SK-N-SH treated with all-trans-retinoic acid at 6 μM for 48 hours (cell line): ENCODE data around the gene PTPN13.

ENCODE experiments used
- ATAC-seq: fragments of 200-7000 bp; cut with Tn5 transposase; 3 replicates; pipeline ENCODE4 v1.9.1; 2020; ENCODE audit warnings: mild to moderate bottlenecking, moderate library complexity
- ARNTL ChIP-seq: fragments of 450-650 bp; formaldehyde crosslinking; IDR thresholded peaks from 2 replicates; pipeline ENCODE4 v1.5.0; 2020; ENCODE audit warnings: low read depth, mild to moderate bottlenecking, moderate library complexity, borderline replicate concordance
- BACH2 ChIP-seq: fragments of 250-450 bp; sonication (Bioruptor Pico); IDR thresholded peaks from 2 replicates; pipeline ENCODE4 v1.9.0; 2021; ENCODE audit warnings: mild to moderate bottlenecking, borderline replicate concordance
- CSDC2 ChIP-seq: fragments of 250-450 bp; sonication (Bioruptor Pico); IDR thresholded peaks from 2 replicates; pipeline ENCODE4 v1.5.0; 2020; ENCODE audit warnings: mild to moderate bottlenecking, moderate library complexity
- ESRRG ChIP-seq: fragments of 250-450 bp; sonication (Bioruptor Pico); IDR thresholded peaks from 2 replicates; pipeline ENCODE4 v1.6.1; 2021; ENCODE audit warnings: mild to moderate bottlenecking
- GLIS3 ChIP-seq: fragments of 250-450 bp; sonication (Bioruptor Pico); IDR thresholded peaks from 2 replicates; pipeline ENCODE4 v1.5.0; 2020; ENCODE audit warnings: mild to moderate bottlenecking, moderate library complexity
- ISL1 ChIP-seq: fragments of 250-450 bp; sonication (Bioruptor Pico); IDR thresholded peaks from 2 replicates; pipeline ENCODE4 v2.1.2; 2022; ENCODE audit warnings: mild to moderate bottlenecking, moderate library complexity
- OSR1 ChIP-seq: fragments of 250-450 bp; sonication (Bioruptor Pico); IDR thresholded peaks from 2 replicates; pipeline ENCODE4 v1.8.0; 2022; ENCODE audit warnings: moderate library complexity, mild to moderate bottlenecking, inconsistent platforms
- RARB ChIP-seq: fragments of 250-450 bp; sonication (Bioruptor Pico); IDR thresholded peaks from 2 replicates; pipeline ENCODE4 v1.8.0; 2021; ENCODE audit warnings: mild to moderate bottlenecking, moderate library complexity
- SNAI2 ChIP-seq: fragments of 250-450 bp; sonication (Bioruptor Pico); IDR thresholded peaks from 2 replicates; pipeline ENCODE4 v1.5.0; 2020; ENCODE audit warnings: mild to moderate bottlenecking, moderate library complexity
- TCF4 ChIP-seq: fragments of 250-450 bp; sonication (Bioruptor Pico); IDR thresholded peaks from 2 replicates; pipeline ENCODE4 v1.8.0; 2021; ENCODE audit warnings: mild to moderate bottlenecking, moderate library complexity, borderline replicate concordance
- TOX ChIP-seq: fragments of 250-450 bp; sonication (Bioruptor Pico); IDR thresholded peaks from 2 replicates; pipeline ENCODE4 v1.8.0; 2021; ENCODE audit warnings: mild to moderate bottlenecking, moderate library complexity, borderline replicate concordance
- ZC3H10 ChIP-seq: fragments of 250-450 bp; sonication (Bioruptor Pico); IDR thresholded peaks from 2 replicates; pipeline ENCODE4 v1.5.1; 2021; ENCODE audit warnings: mild to moderate bottlenecking, moderate library complexity
- ZFP3 ChIP-seq: fragments of 250-450 bp; sonication (Bioruptor Pico); IDR thresholded peaks from 2 replicates; pipeline ENCODE4 v1.5.0; 2020; ENCODE audit warnings: mild to moderate bottlenecking, moderate library complexity
- ZFP30 ChIP-seq: fragments of 450-650 bp; formaldehyde crosslinking; IDR thresholded peaks from 2 replicates; pipeline ENCODE4 v1.5.0; 2022; ENCODE audit warnings: mild to moderate bottlenecking, moderate library complexity
- ZNF565 ChIP-seq: fragments of 450-650 bp; formaldehyde crosslinking; conservative IDR thresholded peaks from 2 replicates; pipeline ENCODE4 v1.5.0; 2020; ENCODE audit warnings: low read depth, mild to moderate bottlenecking, moderate library complexity
- ZNF70 ChIP-seq: fragments of 450-650 bp; formaldehyde crosslinking; IDR thresholded peaks from 2 replicates; pipeline ENCODE4 v1.5.0; 2020; ENCODE audit warnings: mild to moderate bottlenecking, moderate library complexity
- TF ChIP-seq, protein P1 (sequence below): fragments of 250-450 bp; sonication (Bioruptor Pico); IDR thresholded peaks from 2 replicates; pipeline ENCODE4 v1.8.0; 2020; ENCODE audit warnings: mild to moderate bottlenecking, moderate library complexity, borderline replicate concordance
- TF ChIP-seq, protein P2 (sequence below): fragments of 250-450 bp; sonication (Bioruptor Pico); IDR thresholded peaks from 2 replicates; pipeline ENCODE4 v1.5.1; 2020; ENCODE audit warnings: low read depth, mild to moderate bottlenecking, moderate library complexity
- TF ChIP-seq, protein P3 (sequence below): fragments of 250-450 bp; sonication (Bioruptor Pico); IDR thresholded peaks from 2 replicates; pipeline ENCODE4 v1.8.0; 2021; ENCODE audit warnings: low read depth, mild to moderate bottlenecking, moderate library complexity, borderline replicate concordance
- TF ChIP-seq, protein P4 (sequence below): fragments of 250-450 bp; sonication (Bioruptor Pico); IDR thresholded peaks from 2 replicates; pipeline ENCODE4 v1.5.0; 2020; ENCODE audit warnings: mild to moderate bottlenecking, moderate library complexity
- TF ChIP-seq, protein P5 (sequence below): fragments of 250-450 bp; sonication (Bioruptor Pico); IDR thresholded peaks from 2 replicates; pipeline ENCODE4 v1.5.1; 2021; ENCODE audit warnings: mild to moderate bottlenecking, moderate library complexity

The PTPN13 gene

DNA sequence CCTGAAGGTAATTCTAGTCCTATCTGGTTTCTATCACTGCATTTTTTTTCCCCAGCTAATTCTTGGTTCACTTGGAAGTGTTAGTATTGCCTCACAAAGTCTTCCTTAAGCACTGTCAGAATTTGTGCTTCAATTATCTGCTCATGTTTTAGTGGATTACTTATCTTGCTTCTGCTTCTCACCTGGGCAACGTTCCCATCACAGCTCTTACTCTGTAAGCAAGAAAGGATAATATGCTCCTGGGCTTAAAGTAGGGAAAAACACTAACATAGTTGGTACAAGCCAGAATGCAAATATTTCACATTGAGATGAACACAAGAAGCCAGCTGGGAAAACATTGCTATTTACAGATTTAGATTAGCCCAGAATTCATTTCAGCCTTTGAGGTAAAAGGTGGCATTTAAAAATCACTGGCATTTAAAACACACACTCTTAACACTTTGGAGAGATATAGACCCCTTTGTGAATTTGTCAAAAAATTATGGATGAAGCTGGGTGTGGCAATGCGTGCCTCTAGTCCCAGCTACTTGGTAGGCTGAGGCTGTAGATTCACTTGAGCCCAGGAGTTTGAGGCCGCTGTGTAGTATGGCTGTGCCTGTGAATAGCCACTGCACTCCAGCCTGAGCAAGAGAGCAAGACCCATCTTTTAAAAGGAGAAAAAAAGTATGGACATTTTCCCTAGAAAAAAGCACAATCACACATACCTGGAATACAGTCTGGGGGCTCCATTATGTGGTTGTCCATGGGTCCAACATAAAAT lies 6.6 kb upstream of the PTPN13 start (continued):
- TF ChIP-seq, protein P1, sequence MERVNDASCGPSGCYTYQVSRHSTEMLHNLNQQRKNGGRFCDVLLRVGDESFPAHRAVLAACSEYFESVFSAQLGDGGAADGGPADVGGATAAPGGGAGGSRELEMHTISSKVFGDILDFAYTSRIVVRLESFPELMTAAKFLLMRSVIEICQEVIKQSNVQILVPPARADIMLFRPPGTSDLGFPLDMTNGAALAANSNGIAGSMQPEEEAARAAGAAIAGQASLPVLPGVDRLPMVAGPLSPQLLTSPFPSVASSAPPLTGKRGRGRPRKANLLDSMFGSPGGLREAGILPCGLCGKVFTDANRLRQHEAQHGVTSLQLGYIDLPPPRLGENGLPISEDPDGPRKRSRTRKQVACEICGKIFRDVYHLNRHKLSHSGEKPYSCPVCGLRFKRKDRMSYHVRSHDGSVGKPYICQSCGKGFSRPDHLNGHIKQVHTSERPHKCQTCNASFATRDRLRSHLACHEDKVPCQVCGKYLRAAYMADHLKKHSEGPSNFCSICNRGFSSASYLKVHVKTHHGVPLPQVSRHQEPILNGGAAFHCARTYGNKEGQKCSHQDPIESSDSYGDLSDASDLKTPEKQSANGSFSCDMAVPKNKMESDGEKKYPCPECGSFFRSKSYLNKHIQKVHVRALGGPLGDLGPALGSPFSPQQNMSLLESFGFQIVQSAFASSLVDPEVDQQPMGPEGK (CRISPR knock-in tag), result no peak

DNA sequence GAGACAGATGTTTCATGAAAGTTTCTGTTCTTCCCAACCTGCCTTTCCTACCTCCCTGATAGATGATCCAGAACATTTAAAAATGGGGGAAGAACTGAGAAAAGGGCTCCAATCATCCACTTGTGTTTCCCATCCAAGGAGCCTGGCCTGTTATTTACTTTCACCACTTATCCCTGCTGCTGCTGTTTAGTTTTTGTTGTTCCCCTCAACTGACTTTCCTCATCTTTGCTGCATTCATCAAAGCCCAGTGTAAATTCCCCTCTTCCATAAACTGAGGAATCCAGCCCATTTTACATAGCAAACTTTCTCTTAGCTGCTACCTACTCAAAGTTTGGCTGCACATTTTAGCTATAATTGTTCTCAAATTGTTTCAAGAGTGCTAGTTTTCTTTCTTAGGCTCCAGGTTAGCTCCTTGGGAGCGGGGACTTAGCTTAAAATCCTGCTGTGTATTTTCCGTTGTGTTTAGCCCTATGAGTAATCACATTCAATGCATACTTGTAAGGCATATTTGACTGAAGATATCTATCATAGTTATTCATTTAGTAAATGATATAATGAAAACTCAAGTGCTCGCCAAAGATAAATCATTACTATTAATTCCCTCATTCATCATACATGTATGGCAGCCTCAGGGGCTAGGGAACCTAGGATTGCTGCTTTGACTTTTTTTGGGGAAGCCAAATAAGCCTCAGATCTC lies 1.4 kb upstream of the PTPN13 start:
- ATAC-seq, result no peak
- TF ChIP-seq OSR1 (CRISPR knock-in tag), result no peak
- no peak for TF ChIP-seq TOX
- TF ChIP-seq RARB (CRISPR knock-in tag), result no peak
- TF ChIP-seq ISL1 (CRISPR knock-in tag), result peak; percentile 89
- TF ChIP-seq, protein P2, sequence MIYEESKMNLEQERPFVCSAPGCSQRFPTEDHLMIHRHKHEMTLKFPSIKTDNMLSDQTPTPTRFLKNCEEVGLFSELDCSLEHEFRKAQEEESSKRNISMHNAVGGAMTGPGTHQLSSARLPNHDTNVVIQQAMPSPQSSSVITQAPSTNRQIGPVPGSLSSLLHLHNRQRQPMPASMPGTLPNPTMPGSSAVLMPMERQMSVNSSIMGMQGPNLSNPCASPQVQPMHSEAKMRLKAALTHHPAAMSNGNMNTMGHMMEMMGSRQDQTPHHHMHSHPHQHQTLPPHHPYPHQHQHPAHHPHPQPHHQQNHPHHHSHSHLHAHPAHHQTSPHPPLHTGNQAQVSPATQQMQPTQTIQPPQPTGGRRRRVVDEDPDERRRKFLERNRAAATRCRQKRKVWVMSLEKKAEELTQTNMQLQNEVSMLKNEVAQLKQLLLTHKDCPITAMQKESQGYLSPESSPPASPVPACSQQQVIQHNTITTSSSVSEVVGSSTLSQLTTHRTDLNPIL (CRISPR knock-in tag), result 0 out of 2 replicates have a peak, but pooled peaks have one; percentile 31
- TF ChIP-seq ZFP3, result peak; percentile 60; the same call in 1 of the 2 replicates
- no peak for TF ChIP-seq ZFP30 (CRISPR knock-in tag)
- no peak for TF ChIP-seq BACH2 (CRISPR knock-in tag)

DNA sequence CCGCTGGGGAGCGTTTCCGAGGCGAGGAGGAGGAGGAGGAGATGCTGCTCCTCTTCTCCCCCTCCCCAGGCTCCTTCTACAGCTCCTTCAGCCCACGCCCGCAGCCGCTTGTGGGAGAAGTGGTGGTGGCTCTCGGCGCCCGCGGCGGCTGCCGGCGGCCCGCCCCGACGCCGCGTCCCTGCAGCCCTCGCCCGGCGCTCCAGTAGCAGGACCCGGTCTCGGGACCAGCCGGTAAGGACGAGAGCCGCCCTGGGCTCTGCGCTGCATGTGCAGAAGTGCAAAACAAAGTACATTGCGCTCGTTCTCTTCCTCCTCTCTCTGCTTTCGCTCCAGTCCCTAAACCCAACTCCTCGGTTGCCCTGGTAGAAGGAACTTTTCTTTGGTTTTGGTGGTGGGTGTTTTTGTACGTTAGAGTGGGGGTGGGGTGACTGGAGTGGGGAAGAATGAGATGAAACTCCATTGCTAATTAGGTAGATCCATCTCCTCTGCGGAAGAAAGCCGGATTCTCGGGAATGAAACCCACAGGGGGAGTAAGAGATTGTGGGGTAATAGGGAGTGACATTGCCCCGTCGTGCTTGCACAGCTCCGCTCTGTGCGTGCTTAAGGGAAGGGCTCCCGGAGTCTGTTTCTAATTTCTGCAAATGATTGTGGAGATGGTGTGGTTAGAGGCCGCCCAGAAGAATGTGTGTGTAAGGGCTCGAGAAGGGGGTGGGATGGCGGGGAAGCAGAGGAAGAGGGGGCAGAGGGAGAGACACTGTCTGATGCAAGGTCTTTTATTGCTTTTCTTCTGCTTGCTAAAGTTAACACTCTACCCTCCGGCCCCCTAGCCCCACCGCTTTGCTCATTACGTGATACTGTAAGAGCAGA lies 677 bp downstream of the PTPN13 start:
- peak; percentile 79 for ATAC-seq
- TF ChIP-seq ZNF70 (CRISPR knock-in tag), result no peak
- TF ChIP-seq ISL1 (CRISPR knock-in tag), result no peak
- no peak for TF ChIP-seq GLIS3 (CRISPR knock-in tag)
- TF ChIP-seq, protein P1 (CRISPR knock-in tag), result no peak
- no peak for TF ChIP-seq TOX
- TF ChIP-seq TCF4, result peak; percentile 37; the same call in 1 of the 2 replicates
- TF ChIP-seq ZFP3, result peak; percentile 51; the same call in 1 of the 2 replicates
- TF ChIP-seq, protein P3, sequence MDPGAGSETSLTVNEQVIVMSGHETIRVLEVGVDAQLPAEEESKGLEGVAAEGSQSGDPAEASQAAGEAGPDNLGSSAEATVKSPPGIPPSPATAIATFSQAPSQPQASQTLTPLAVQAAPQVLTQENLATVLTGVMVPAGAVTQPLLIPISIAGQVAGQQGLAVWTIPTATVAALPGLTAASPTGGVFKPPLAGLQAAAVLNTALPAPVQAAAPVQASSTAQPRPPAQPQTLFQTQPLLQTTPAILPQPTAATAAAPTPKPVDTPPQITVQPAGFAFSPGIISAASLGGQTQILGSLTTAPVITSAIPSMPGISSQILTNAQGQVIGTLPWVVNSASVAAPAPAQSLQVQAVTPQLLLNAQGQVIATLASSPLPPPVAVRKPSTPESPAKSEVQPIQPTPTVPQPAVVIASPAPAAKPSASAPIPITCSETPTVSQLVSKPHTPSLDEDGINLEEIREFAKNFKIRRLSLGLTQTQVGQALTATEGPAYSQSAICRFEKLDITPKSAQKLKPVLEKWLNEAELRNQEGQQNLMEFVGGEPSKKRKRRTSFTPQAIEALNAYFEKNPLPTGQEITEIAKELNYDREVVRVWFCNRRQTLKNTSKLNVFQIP (CRISPR knock-in tag), result no peak
- no peak for TF ChIP-seq ZFP30 (CRISPR knock-in tag)
- no peak for TF ChIP-seq ZNF565 (CRISPR knock-in tag)
- TF ChIP-seq ZC3H10 (CRISPR knock-in tag), result no peak
- TF ChIP-seq BACH2 (CRISPR knock-in tag), result no peak
- no peak for TF ChIP-seq ARNTL (CRISPR knock-in tag)
- no peak for TF ChIP-seq SNAI2 (CRISPR knock-in tag)

DNA sequence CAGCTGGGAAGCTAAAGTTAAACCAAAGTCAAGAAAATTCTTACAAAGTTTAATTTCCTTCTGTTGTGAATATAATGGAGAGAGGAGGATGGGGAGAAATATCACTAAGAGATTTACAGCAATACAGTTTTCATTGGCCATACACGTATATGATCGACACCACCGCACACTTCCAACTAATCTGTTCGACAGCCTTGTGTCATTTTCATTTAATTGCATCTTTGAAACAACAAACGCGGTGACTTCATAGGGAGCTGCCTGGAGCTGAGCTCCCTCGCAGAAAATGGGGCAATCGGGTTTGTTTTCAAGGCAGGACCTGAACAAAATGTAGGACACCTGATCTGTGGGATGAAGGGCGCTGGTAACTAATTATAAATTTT lies 1.3 kb downstream of the PTPN13 start:
- TF ChIP-seq GLIS3 (CRISPR knock-in tag), result no peak
- no peak for TF ChIP-seq CSDC2
- TF ChIP-seq, protein P4, sequence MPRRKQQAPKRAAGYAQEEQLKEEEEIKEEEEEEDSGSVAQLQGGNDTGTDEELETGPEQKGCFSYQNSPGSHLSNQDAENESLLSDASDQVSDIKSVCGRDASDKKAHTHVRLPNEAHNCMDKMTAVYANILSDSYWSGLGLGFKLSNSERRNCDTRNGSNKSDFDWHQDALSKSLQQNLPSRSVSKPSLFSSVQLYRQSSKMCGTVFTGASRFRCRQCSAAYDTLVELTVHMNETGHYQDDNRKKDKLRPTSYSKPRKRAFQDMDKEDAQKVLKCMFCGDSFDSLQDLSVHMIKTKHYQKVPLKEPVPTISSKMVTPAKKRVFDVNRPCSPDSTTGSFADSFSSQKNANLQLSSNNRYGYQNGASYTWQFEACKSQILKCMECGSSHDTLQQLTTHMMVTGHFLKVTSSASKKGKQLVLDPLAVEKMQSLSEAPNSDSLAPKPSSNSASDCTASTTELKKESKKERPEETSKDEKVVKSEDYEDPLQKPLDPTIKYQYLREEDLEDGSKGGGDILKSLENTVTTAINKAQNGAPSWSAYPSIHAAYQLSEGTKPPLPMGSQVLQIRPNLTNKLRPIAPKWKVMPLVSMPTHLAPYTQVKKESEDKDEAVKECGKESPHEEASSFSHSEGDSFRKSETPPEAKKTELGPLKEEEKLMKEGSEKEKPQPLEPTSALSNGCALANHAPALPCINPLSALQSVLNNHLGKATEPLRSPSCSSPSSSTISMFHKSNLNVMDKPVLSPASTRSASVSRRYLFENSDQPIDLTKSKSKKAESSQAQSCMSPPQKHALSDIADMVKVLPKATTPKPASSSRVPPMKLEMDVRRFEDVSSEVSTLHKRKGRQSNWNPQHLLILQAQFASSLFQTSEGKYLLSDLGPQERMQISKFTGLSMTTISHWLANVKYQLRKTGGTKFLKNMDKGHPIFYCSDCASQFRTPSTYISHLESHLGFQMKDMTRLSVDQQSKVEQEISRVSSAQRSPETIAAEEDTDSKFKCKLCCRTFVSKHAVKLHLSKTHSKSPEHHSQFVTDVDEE, result no peak
- TF ChIP-seq, protein P5, sequence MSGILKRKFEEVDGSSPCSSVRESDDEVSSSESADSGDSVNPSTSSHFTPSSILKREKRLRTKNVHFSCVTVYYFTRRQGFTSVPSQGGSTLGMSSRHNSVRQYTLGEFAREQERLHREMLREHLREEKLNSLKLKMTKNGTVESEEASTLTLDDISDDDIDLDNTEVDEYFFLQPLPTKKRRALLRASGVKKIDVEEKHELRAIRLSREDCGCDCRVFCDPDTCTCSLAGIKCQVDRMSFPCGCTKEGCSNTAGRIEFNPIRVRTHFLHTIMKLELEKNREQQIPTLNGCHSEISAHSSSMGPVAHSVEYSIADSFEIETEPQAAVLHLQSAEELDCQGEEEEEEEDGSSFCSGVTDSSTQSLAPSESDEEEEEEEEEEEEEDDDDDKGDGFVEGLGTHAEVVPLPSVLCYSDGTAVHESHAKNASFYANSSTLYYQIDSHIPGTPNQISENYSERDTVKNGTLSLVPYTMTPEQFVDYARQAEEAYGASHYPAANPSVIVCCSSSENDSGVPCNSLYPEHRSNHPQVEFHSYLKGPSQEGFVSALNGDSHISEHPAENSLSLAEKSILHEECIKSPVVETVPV, result no peak
- no peak for TF ChIP-seq BACH2 (CRISPR knock-in tag)
- no peak for TF ChIP-seq ESRRG (CRISPR knock-in tag)
- no peak for TF ChIP-seq ZC3H10 (CRISPR knock-in tag)
- no peak for TF ChIP-seq ZNF70 (CRISPR knock-in tag)
- peak; percentile 1; the same call in 2 of the 3 replicates for ATAC-seq
